ENCODE measurements around the gene PERCC1.

DNA sequence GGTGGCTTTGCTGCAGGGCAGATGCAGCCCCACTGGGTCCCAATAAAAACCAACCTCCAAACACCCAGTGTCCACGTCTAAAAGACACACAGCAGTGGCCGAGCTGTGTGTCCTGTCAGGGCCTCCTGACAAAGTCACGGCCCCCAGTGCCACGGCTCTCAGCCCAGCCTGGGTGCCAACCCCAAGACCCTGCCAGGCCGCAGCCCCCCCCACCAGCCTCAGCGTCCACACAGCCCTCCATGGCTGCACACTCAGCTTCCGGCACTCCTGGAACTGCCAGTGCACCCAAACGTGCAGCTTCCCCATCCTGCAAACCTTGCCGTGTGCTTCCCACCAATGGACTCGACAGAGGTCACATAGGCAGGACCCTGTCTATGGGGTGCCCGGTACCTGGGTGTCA is 17.1 kb downstream of the PERCC1 start:
- TF ChIP-seq, protein P1, sequence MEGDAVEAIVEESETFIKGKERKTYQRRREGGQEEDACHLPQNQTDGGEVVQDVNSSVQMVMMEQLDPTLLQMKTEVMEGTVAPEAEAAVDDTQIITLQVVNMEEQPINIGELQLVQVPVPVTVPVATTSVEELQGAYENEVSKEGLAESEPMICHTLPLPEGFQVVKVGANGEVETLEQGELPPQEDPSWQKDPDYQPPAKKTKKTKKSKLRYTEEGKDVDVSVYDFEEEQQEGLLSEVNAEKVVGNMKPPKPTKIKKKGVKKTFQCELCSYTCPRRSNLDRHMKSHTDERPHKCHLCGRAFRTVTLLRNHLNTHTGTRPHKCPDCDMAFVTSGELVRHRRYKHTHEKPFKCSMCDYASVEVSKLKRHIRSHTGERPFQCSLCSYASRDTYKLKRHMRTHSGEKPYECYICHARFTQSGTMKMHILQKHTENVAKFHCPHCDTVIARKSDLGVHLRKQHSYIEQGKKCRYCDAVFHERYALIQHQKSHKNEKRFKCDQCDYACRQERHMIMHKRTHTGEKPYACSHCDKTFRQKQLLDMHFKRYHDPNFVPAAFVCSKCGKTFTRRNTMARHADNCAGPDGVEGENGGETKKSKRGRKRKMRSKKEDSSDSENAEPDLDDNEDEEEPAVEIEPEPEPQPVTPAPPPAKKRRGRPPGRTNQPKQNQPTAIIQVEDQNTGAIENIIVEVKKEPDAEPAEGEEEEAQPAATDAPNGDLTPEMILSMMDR (IDR thresholded peaks at IDR 0.05): no peak
- no peak for TF ChIP-seq POLR2A (IDR thresholded peaks at IDR 0.05)

Measured in lower leg skin (tissue), 3 donors.